HAP-1 (cell line): ENCODE measurements around the gene LIPC.
A peak's percentile ranks its signal among the peaks of the same experiment; 100 is the strongest.

Source experiments
- DNase-seq, 2 experiments: peaks; one replicate each; pipeline ENCODE4 v3.0.0-alpha.2; 2016 to 2020; ENCODE audit warnings: low spot score in 2 of 2
- H3K27me3 ChIP-seq: fragments of 250-450 bp; sonication (Bioruptor Pico); 2 replicates; pipeline ENCODE4 v1.5.1; 2020; ENCODE audit warnings: low read depth, mild to moderate bottlenecking, moderate library complexity
- H3K36me3 ChIP-seq: fragments of 250-450 bp; sonication (Bioruptor Pico); replicated peaks from 2 replicates; pipeline ENCODE4 v1.5.1; 2020; ENCODE audit warnings: mild to moderate bottlenecking
- H3K4me1 ChIP-seq: fragments of 250-450 bp; sonication (Bioruptor Pico); 2 replicates; pipeline ENCODE4 v1.5.1; 2020; ENCODE audit warnings: mild to moderate bottlenecking
- H3K4me3 ChIP-seq: fragments of 250-450 bp; sonication (Bioruptor Pico); 2 replicates; pipeline ENCODE4 v1.5.1; 2020; ENCODE audit warnings: mild to moderate bottlenecking, moderate library complexity
- H3K9me3 ChIP-seq: fragments of 250-450 bp; sonication (Bioruptor Pico); 2 replicates; pipeline ENCODE4 v1.5.1; 2020; ENCODE audit warnings: mild to moderate bottlenecking, moderate library complexity
- in situ Hi-C: fragments of 300-500 bp; cut with MboI; formaldehyde crosslinking; loops from 3 replicates; pipeline ENCODE4 v1.14.3; 2020; ENCODE audit warnings: low sequenced_read_pairs, inconsistent platforms, mixed read lengths

The LIPC gene

GRCh38 chr15:58445865-58446264, 14.1 kb downstream of the LIPC start:
- no peaks in the 10 kb centered on the region for H3K4me1 ChIP-seq
- no peaks in the 10 kb centered on the region for H3K9me3 ChIP-seq
- no peak overlapping the region for H3K4me3 ChIP-seq
- no peaks in the 10 kb centered on the region for H3K27me3 ChIP-seq
- in situ Hi-C loops: no loop called here
- DNase-seq: no peak
- no peaks in the 10 kb centered on the region for H3K36me3 ChIP-seq

DNA sequence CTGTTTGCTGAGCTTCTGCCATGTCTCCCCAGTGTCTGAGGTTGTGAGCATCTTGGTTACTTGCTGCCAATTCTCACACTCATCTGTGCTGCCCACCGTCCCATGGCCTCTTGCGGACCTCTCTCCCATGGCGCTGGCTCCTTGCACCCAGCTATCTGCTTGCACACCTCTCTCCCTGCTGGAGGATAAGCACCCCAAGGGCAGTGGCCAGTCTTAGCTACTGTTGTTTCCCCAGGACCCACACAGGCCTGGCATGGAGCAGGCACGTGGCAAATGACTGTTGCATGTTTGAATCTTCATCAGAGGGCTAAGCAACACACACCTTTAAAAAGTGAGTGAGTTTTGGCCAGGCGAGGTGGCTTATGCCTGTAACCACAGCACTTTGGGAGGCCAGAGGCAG, 14.7 kb downstream of the LIPC start:
- Histone ChIP-seq H3K27me3 (no peaks in the 10 kb centered on the region), H3K4me3 (no peak overlapping the region), H3K9me3 (no peaks in the 10 kb centered on the region), H3K4me1 (no peaks in the 10 kb centered on the region), H3K36me3 (no peaks in the 10 kb centered on the region)
- no peak for DNase-seq
- in situ Hi-C loops: no loop called here

- in situ Hi-C loops: no loop called here
- H3K36me3 ChIP-seq: no peaks in the 10 kb centered on the region
- H3K9me3 ChIP-seq: no peaks in the 10 kb centered on the region
- no peaks in the 10 kb centered on the region for H3K27me3 ChIP-seq
- DNase-seq: no peak
- no peak overlapping the region for H3K4me3 ChIP-seq
- no peaks in the 10 kb centered on the region for H3K4me1 ChIP-seq
Measured at GRCh38 chr15:58447271-58448010, 15.7 kb downstream of the LIPC start.

GRCh38 chr15:58448331-58448730, 16.5 kb downstream of the LIPC start:
- DNase-seq: no peak
- Histone ChIP-seq H3K4me1 (no peaks in the 10 kb centered on the region), H3K27me3 (no peaks in the 10 kb centered on the region), H3K36me3 (no peaks in the 10 kb centered on the region), H3K9me3 (no peaks in the 10 kb centered on the region), H3K4me3 (no peak overlapping the region)
- in situ Hi-C loops: no loop called here

GRCh38 chr15:58448906-58449305, 17.1 kb downstream of the LIPC start:
- H3K4me3 ChIP-seq: no peak overlapping the region
- in situ Hi-C loops: no loop called here
- no peaks in the 10 kb centered on the region for H3K4me1 ChIP-seq
- H3K9me3 ChIP-seq: no peaks in the 10 kb centered on the region
- H3K36me3 ChIP-seq: no peaks in the 10 kb centered on the region
- no peaks in the 10 kb centered on the region for H3K27me3 ChIP-seq
- no peak for DNase-seq

DNA sequence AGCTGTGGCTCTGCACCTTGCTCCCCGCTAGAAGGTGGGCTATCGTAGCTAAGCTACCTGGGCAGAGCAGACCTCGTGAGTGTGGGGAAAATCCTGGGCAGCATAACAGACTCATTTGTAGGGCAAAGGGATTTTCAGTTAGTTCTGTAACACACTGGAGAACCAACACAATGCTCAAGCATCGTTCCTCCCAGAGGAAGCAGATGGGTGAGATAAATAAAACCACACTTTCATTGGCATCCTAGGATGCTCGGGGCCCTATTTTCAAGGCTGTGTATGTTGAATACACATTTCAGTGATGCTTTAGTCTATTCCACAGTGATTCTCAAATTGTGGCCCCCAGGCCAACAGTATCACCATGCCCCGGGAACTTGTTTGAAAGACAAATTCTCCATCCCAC, 20.0 kb downstream of the LIPC start:
- Histone ChIP-seq H3K4me1 (no peaks in the 10 kb centered on the region), H3K36me3 (no peaks in the 10 kb centered on the region), H3K27me3 (no peaks in the 10 kb centered on the region), H3K9me3 (no peaks in the 10 kb centered on the region), H3K4me3 (no peak overlapping the region)
- in situ Hi-C loops: no loop called here
- no peak for DNase-seq

GRCh38 chr15:58452775-58453174, 21.0 kb downstream of the LIPC start:
- DNase-seq: no peak
- H3K27me3 ChIP-seq: no peaks in the 10 kb centered on the region
- no peaks in the 10 kb centered on the region for H3K4me1 ChIP-seq
- in situ Hi-C loops: no loop called here
- H3K36me3 ChIP-seq: no peaks in the 10 kb centered on the region
- H3K4me3 ChIP-seq: no peak overlapping the region
- no peaks in the 10 kb centered on the region for H3K9me3 ChIP-seq

GRCh38 chr15:58453931-58454793, 22.4 kb downstream of the LIPC start:
- in situ Hi-C loops: no loop called here

DNA sequence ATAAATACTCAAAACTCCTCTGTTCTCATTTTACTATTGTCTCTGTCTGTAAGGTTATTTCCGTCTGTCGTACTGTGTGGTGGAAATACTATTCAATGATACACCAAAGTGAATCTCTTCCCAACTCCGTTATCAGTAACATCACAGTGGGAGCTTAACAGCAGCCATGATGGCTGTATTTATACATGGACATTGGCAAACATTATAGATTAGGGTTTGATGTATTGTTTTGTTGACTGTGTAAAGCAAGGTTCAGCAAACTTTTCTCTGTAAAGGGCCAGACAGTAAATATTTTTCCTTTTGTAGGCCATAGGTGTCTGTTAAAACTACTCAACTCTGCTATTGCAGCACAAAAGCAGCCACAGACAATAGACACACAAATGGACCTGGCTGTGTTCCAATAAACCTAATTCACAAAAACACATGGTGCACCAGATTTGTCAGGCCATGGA, 23.2 kb downstream of the LIPC start:
- DNase-seq: peak; percentile 32 to 44
- Histone ChIP-seq H3K27me3 (no peaks in the 10 kb centered on the region), H3K4me1 (no peaks in the 10 kb centered on the region), H3K4me3 (no peak overlapping the region), H3K36me3 (no peaks in the 10 kb centered on the region), H3K9me3 (no peaks in the 10 kb centered on the region)
- in situ Hi-C loops: no loop called here

More at GRCh38 chr15:58453931-58454793, 22.4 kb downstream of the LIPC start:
- DNase-seq: no peak
- Histone ChIP-seq H3K4me1 (no peaks in the 10 kb centered on the region), H3K27me3 (no peaks in the 10 kb centered on the region), H3K36me3 (no peaks in the 10 kb centered on the region), H3K4me3 (no peak overlapping the region), H3K9me3 (no peaks in the 10 kb centered on the region)

DNA sequence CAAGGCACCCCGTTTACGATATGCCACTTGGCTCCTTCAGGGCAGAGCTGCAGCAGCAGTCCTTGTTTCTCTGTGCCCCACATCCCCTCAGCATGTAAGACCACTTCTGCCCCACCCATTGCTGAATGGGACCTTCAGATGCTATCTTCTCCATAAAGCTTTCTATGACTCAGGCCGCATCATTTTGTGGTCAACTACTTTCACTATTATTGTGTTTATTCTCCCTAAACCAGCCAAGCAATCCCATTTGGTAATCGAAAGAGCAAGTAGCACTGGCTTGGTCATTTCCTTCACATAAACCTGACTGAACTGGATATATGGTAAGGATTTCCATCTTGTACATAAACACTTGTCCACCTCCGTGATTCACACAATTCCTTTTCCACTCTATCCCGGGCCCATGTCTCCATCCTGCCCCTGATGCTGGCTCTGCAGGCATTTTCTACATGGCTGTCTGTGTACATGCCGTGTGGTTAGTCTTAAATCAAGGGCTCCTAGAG, 25.7 kb downstream of the LIPC start:
- H3K4me1 ChIP-seq: no peaks in the 10 kb centered on the region
- in situ Hi-C loops: no loop called here
- H3K27me3 ChIP-seq: no peaks in the 10 kb centered on the region
- no peaks in the 10 kb centered on the region for H3K36me3 ChIP-seq
- no peak overlapping the region for H3K4me3 ChIP-seq
- no peak for DNase-seq
- no peaks in the 10 kb centered on the region for H3K9me3 ChIP-seq

GRCh38 chr15:58458076-58458475, 26.3 kb downstream of the LIPC start:
- H3K9me3 ChIP-seq: no peaks in the 10 kb centered on the region
- in situ Hi-C loops: no loop called here
- H3K4me1 ChIP-seq: no peaks in the 10 kb centered on the region
- no peaks in the 10 kb centered on the region for H3K36me3 ChIP-seq
- DNase-seq: no peak
- no peak overlapping the region for H3K4me3 ChIP-seq
- H3K27me3 ChIP-seq: no peaks in the 10 kb centered on the region

DNA sequence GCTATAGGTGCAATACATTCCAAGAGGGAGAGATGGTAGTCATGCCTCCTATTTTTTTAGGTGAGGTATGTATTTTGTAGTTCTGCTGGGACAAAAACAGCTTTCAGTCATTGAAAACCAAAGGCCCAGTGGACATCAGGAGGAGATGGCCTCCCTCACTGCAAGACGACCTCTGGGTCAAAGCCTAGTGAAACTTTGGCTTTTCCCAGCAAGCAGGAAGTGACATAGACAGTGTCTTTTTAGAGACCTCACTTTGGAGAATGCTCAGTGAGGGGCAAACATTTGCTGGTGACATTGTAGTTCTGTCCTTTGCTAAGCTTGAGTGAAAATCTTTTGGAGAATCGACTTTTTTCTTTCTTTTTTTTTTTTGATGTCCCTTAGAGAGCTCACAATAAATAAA, 27.3 kb downstream of the LIPC start:
- in situ Hi-C loops: no loop called here
- no peaks in the 10 kb centered on the region for H3K4me1 ChIP-seq
- no peak for DNase-seq

GRCh38 chr15:58459560-58459959, 27.8 kb downstream of the LIPC start:
- in situ Hi-C loops: no loop called here
- Histone ChIP-seq H3K4me3 (no peak overlapping the region), H3K36me3 (no peaks in the 10 kb centered on the region), H3K9me3 (no peaks in the 10 kb centered on the region), H3K4me1 (no peaks in the 10 kb centered on the region), H3K27me3 (no peaks in the 10 kb centered on the region)
- no peak for DNase-seq

More for the DNA sequence above, 27.3 kb downstream of the LIPC start:
- Histone ChIP-seq H3K36me3 (no peaks in the 10 kb centered on the region), H3K4me3 (no peak overlapping the region), H3K27me3 (no peaks in the 10 kb centered on the region), H3K9me3 (no peaks in the 10 kb centered on the region)

DNA sequence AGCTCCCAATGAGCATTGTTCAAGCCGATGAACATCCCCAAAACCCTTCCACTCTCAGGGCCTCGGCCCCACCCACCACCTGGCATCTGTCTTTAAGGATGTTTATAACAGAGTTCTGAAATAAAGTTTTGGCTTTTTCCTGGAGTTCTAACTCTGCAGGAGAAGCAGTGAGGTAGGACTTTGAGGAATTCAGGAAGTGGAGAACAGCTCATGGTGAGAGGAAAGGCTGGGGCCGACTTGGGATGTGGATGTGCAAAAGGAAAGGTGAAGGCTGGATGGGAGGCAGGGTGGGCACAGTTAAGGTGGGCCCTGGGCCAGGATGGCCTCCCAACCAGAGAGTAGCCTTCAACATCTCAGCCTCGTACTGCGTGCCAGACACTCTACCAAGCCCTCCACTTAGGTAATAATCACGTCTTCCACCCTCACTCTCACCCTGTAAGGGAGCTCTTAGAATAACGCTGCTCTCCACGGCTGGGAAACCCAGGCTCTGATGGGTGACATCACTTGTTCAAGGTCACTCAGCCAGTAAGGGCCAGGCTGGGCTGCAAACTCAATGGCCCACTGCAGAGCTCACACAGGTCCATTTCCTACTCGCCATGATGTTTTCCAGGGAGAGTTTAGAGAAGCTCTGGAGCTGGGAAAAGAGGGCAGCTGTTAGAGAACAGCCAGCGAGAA, 28.5 kb downstream of the LIPC start:
- no peaks in the 10 kb centered on the region for H3K36me3 ChIP-seq
- in situ Hi-C loops: no loop called here
- no peak overlapping the region for H3K4me3 ChIP-seq
- H3K9me3 ChIP-seq: no peaks in the 10 kb centered on the region
- H3K27me3 ChIP-seq: no peaks in the 10 kb centered on the region
- no peaks in the 10 kb centered on the region for H3K4me1 ChIP-seq
- no peak for DNase-seq
